A549 (cell line): Measurements from ENCODE around the gene ARPC3. TPM values are rescaled to one million over a fixed set of nuclear protein-coding genes. Genes with fewer than 3 reads are reported as not detected.

Experiments
- ATAC-seq, 2 experiments: fragments of 200-7000 bp in 1 of 2; fragments of >200 bp in 1 of 2; cut with Nextera tagmentation in 1 of 2; cut with Tn5 transposase in 1 of 2; 3 replicates each; pipeline versions ENCODE4 v1.8.0 to v1.9.1; 2018 to 2020; ENCODE audit warnings: mild to moderate bottlenecking in 1 of 2, moderate library complexity in 1 of 2
- CTCF ChIA-PET: fragments of 300-600 bp; sonication (Branson Sonifier 250); formaldehyde crosslinking; extraction: SDS; loops from one replicate; lab custom pipeline; 2021; ENCODE audit warnings: antibody characterized with exemption, inconsistent platforms; lab: Yijun Ruan, JAX
- POLR2A ChIA-PET: fragments of 350-600 bp; formaldehyde crosslinking; extraction: SDS; loops from one replicate; lab custom pipeline; 2021; ENCODE audit warnings: antibody characterized with exemption, inconsistent platforms; lab: Yijun Ruan, JAX
- DNase-seq, 2 experiments: peaks; one replicate each; pipeline versions ENCODE4 v3.0.0 to v3.0.0-alpha.2; 2011 to 2016; ENCODE audit warnings: low read depth in 1 of 2, low spot score in 1 of 2
- FAIRE-seq: peaks from 2 replicates; lab custom pipeline; 2011; peaks lifted over from hg19 to GRCh38; lab: Jason Lieb, UNC
- H3K27ac ChIP-seq, 2 experiments: fragments of >200 bp; sonication (Bioruptor Twin); formaldehyde crosslinking; 3 replicates each; pipeline ENCODE4 v1.5.1; 2016 to 2017
- H3K4me1 ChIP-seq: fragments of >200 bp; sonication (Bioruptor Twin); formaldehyde crosslinking; 3 replicates; pipeline ENCODE4 v1.6.1; 2016
- H3K4me2 ChIP-seq: fragments of >200 bp; sonication (Bioruptor Twin); formaldehyde crosslinking; 3 replicates; pipeline ENCODE4 v1.6.1; 2016
- H3K4me3 ChIP-seq: fragments of >200 bp; sonication (Bioruptor Twin); formaldehyde crosslinking; 3 replicates; pipeline ENCODE4 v1.5.1; 2016
- H3K9me3 ChIP-seq: fragments of >200 bp; sonication (Bioruptor Twin); formaldehyde crosslinking; 3 replicates; pipeline ENCODE4 v1.6.1; 2016
- BHLHE40 ChIP-seq: IDR thresholded peaks from 2 replicates; pipeline ENCODE4 v1.6.1; 2012; ENCODE audit warnings: low read depth, low read length, inconsistent platforms
- CBX2 ChIP-seq: fragments of 200-600 bp; sonication (generic); IDR thresholded peaks from 2 replicates; pipeline ENCODE4 v1.6.1; 2016; ENCODE audit warnings: low read depth, mild to moderate bottlenecking, borderline replicate concordance
- CEBPB ChIP-seq, 2 experiments: fragments of >200 bp in 1 of 2; sonication (Bioruptor Twin) in 1 of 2; formaldehyde crosslinking in 1 of 2; IDR thresholded peaks; 2 replicates each; pipeline ENCODE4 v1.6.1; 2012 to 2016
- CHD2 ChIP-seq: fragments of 150-350 bp; IDR thresholded peaks from 2 replicates; pipeline ENCODE4 v1.6.1; 2014; ENCODE audit warnings: low read length; ENCODE audit not compliant: partially characterized antibody
- CHD4 ChIP-seq: fragments of 200-600 bp; sonication (generic); IDR thresholded peaks from 2 replicates; pipeline ENCODE4 v1.6.1; 2016; ENCODE audit warnings: antibody characterized with exemption, mild to moderate bottlenecking, borderline replicate concordance
- EHF ChIP-seq: fragments of 250-450 bp; sonication (Bioruptor Pico); IDR thresholded peaks from 2 replicates; pipeline ENCODE4 v1.5.0; 2020; ENCODE audit warnings: mild to moderate bottlenecking
- EHMT2 ChIP-seq: fragments of 200-600 bp; sonication (generic); IDR thresholded peaks from 2 replicates; pipeline ENCODE4 v1.6.1; 2016; ENCODE audit warnings: antibody characterized with exemption, low read depth, mild to moderate bottlenecking, moderate library complexity
- EP300 ChIP-seq, 2 experiments: fragments of >200 bp; sonication (Bioruptor Twin); formaldehyde crosslinking; IDR thresholded peaks; 2 replicates in 1 of 2; 3 replicates in 1 of 2; pipeline ENCODE4 v1.6.1; 2016 to 2017
- ESRRA ChIP-seq: fragments of 150-350 bp; IDR thresholded peaks from 2 replicates; pipeline ENCODE4 v1.6.1; 2014; ENCODE audit warnings: mild to moderate bottlenecking, low read length, borderline replicate concordance
- FOSB ChIP-seq: fragments of 250-450 bp; sonication (Bioruptor Pico); IDR thresholded peaks from 2 replicates; pipeline ENCODE4 v1.5.0; 2020; ENCODE audit warnings: mild to moderate bottlenecking, moderate library complexity
- HEYL ChIP-seq: fragments of 250-450 bp; sonication (Bioruptor Pico); IDR thresholded peaks from 2 replicates; pipeline ENCODE4 v1.8.0; 2021; ENCODE audit warnings: mild to moderate bottlenecking, moderate library complexity
- HOXB13 ChIP-seq: fragments of 250-450 bp; sonication (Bioruptor Pico); IDR thresholded peaks from 2 replicates; pipeline ENCODE4 v1.5.0; 2020; ENCODE audit warnings: low read depth, mild to moderate bottlenecking, moderate library complexity
- JUNB ChIP-seq: fragments of >200 bp; sonication (Bioruptor Twin); formaldehyde crosslinking; IDR thresholded peaks from 2 replicates; pipeline ENCODE4 v1.6.1; 2016
- KDM1A ChIP-seq: fragments of 200-600 bp; sonication (generic); IDR thresholded peaks from 2 replicates; pipeline ENCODE4 v1.6.1; 2016; ENCODE audit warnings: low read depth, mild to moderate bottlenecking
- KDM5A ChIP-seq: fragments of 200-600 bp; sonication (generic); IDR thresholded peaks from 2 replicates; pipeline ENCODE4 v1.6.1; 2016; ENCODE audit warnings: antibody characterized with exemption, mild to moderate bottlenecking
- MAFK ChIP-seq: fragments of 450-650 bp; IDR thresholded peaks from 2 replicates; pipeline ENCODE4 v1.6.1; 2014; ENCODE audit not compliant: partially characterized antibody
- MAZ ChIP-seq: fragments of 150-350 bp; IDR thresholded peaks from 2 replicates; pipeline ENCODE4 v1.6.1; 2014; ENCODE audit warnings: antibody characterized with exemption, low read depth, low read length, borderline replicate concordance
- MYC ChIP-seq: IDR thresholded peaks from 2 replicates; pipeline ENCODE4 v1.6.1; 2012; ENCODE audit warnings: mild to moderate bottlenecking, inconsistent platforms, low read length, improper control_type of control experiment, borderline replicate concordance
- NFE2L2 ChIP-seq: fragments of 150-350 bp; conservative IDR thresholded peaks from 2 replicates; pipeline ENCODE4 v1.6.1; 2014; ENCODE audit warnings: low read length
- PHF8 ChIP-seq: fragments of 200-600 bp; sonication (generic); IDR thresholded peaks from 2 replicates; pipeline ENCODE4 v1.6.1; 2016; ENCODE audit warnings: low read depth, mild to moderate bottlenecking, antibody characterized with exemption, moderate library complexity, borderline replicate concordance
- POLR2A ChIP-seq: IDR thresholded peaks from 2 replicates; pipeline ENCODE4 v1.6.1; 2012; ENCODE audit warnings: mild to moderate bottlenecking, low read length
- RARB ChIP-seq: fragments of 250-450 bp; sonication (Bioruptor Pico); IDR thresholded peaks from 2 replicates; pipeline ENCODE4 v1.8.0; 2021; ENCODE audit warnings: mild to moderate bottlenecking, moderate library complexity
- RFX5 ChIP-seq: fragments of 450-650 bp; IDR thresholded peaks from 2 replicates; pipeline ENCODE4 v1.7.1; 2014; ENCODE audit warnings: antibody characterized with exemption, mild to moderate bottlenecking, moderate library complexity
- RNF2 ChIP-seq: fragments of 200-600 bp; sonication (generic); IDR thresholded peaks from 2 replicates; pipeline ENCODE4 v1.6.1; 2016; ENCODE audit warnings: low read depth, mild to moderate bottlenecking, antibody characterized with exemption, moderate library complexity, borderline replicate concordance
- SMC3 ChIP-seq: fragments of >200 bp; sonication (Bioruptor Twin); formaldehyde crosslinking; IDR thresholded peaks from 3 replicates; pipeline ENCODE4 v1.6.1; 2018; ENCODE audit warnings: inconsistent platforms
- TFCP2L1 ChIP-seq: fragments of 250-450 bp; sonication (Bioruptor Pico); IDR thresholded peaks from 2 replicates; pipeline ENCODE4 v1.5.0; 2021; ENCODE audit warnings: mild to moderate bottlenecking
- TP53 ChIP-seq: fragments of 250-450 bp; sonication (Bioruptor Pico); IDR thresholded peaks from 2 replicates; pipeline ENCODE4 v1.5.0; 2021; ENCODE audit warnings: mild to moderate bottlenecking, moderate library complexity
- ZFP36 ChIP-seq: fragments of 450-650 bp; IDR thresholded peaks from 2 replicates; pipeline ENCODE4 v1.6.1; 2014; ENCODE audit warnings: borderline replicate concordance; ENCODE audit not compliant: partially characterized antibody
- ZNF302 ChIP-seq: fragments of 250-450 bp; sonication (Bioruptor Pico); IDR thresholded peaks from 2 replicates; pipeline ENCODE4 v1.9.0; 2021; ENCODE audit warnings: inconsistent platforms, mild to moderate bottlenecking, moderate library complexity
- WGBS: methylation state at CpG from one replicate; pipeline ENCODE4 v1.1.6; 2017; ENCODE audit errors: missing lambda C conversion rate; 5-methylcytosine and 5-hydroxymethylcytosine counted together
- polyA minus RNA-seq: library from RNA; depleted of rRNA, polyadenylated mRNA; stranded (reverse); fragments of >200 nt; gene quantifications from 2 replicates; pipeline ENCODE4 v1.2.3, GENCODE V29; 2011; rRNA and poly(A)+ RNA removed
- polyA plus RNA-seq, 4 experiments: library from polyadenylated mRNA; depleted of rRNA in 3 of 4; stranded (reverse); fragments of >200 nt; fragmentation: RNase III in 1 of 4; extraction: RNeasy Plus Mini Kit Qiagen cat#74134 plus additional on column Dnase treatment in 1 of 4; gene quantifications; 2 replicates in 3 of 4; 3 replicates in 1 of 4; pipeline ENCODE4 v1.2.3, GENCODE V29; 2011 to 2017
- TF ChIP-seq, protein P1 (sequence below): fragments of >200 bp; sonication (Bioruptor Twin); formaldehyde crosslinking; IDR thresholded peaks from 2 replicates; pipeline ENCODE4 v1.6.1; 2016
- TF ChIP-seq, protein P2 (sequence below): IDR thresholded peaks from 2 replicates; pipeline ENCODE4 v1.6.1; 2012
- TF ChIP-seq, protein P3 (sequence below): fragments of 200-600 bp; sonication (generic); IDR thresholded peaks from 2 replicates; pipeline ENCODE4 v1.6.1; 2016; ENCODE audit warnings: antibody characterized with exemption, mild to moderate bottlenecking, moderate library complexity
- TF ChIP-seq, protein P4 (sequence below): IDR thresholded peaks from 2 replicates; pipeline ENCODE4 v1.6.1; 2012
- TF ChIP-seq, protein P5 (sequence below): fragments of 250-450 bp; sonication (Bioruptor Pico); IDR thresholded peaks from 2 replicates; pipeline ENCODE4 v1.5.0; 2021; ENCODE audit warnings: mild to moderate bottlenecking, moderate library complexity, borderline replicate concordance

The ARPC3 gene
- polyA plus RNA-seq (2011; rRNA removed) (83.3 and 171 TPM in 2 replicates), polyA plus RNA-seq (2017; fragmentation: RNase III; extraction: RNeasy Plus Mini Kit Qiagen cat#74134 plus additional on column Dnase treatment) (718 to 772 TPM (median 750 TPM) in 3 replicates), polyA minus RNA-seq (45.9 and 49.7 TPM in 2 replicates)
- 49.8 and 66.4 TPM in 2 replicates for polyA plus RNA-seq (2012; cell fraction: cytosol; rRNA removed)
- polyA plus RNA-seq (2012; cell fraction: nucleus; rRNA removed) = 20.6 and 124 TPM in 2 replicates

DNA sequence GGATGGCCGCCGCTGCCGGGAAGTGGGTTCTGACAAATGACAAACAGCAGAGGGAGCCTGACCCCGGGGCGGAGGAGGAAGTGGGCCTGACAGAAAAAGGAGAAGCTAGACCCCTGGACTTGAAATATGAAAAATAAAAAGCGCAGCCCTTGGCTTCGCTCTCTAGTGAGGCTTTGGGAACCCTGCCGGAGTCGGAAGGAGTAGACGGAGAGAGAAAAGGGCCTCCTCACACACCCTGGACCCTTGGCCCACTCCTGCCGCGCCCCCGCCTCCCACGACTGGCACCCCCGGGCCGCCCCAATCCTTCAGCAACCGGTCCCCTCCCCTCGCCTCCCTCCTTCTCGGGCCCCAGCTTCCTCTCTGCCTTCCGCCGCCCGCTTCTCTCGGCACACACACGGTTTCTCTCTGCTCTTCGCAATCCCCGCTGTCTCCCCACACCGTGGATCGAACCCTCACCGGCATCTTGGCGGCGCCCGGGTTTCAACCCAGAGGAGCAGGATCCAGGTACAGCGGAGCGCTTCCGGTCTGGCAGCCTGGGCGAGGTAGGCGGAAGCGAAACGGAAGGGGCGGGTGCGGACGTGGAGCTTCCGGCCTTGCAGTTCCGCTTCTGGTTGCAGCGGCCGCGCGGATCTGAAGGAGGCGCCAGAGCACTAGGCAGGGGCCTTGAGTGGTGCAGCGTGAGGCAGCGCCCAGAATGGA, at the start of gene ARPC3:
Gene ARPC3 (minus strand): TSS at position 539 of the 699 bp plus-strand sequence. CDS start 77 bp downstream, at position 462.
- ChIA-PET POLR2A (interaction anchor here (0.6 to 2.4 kb wide), 8 partner anchors 9 to 397 kb away, joined by 3 to 29 read pairs (median 4); partner anchors contain the start of genes CCDC63, FAM216A, GPN3 and TCTN1), CTCF (interaction anchor here (0.6 to 12.5 kb wide), 58 partner anchors 9 to 1997 kb away, joined by 3 to 160 read pairs (median 4); partner anchors contain the start of genes ANAPC7, FAM216A and GPN3)
- H3K4me2 ChIP-seq = peak within 1 kb of the TSS; percentile 76
- H3K4me1 ChIP-seq = peaks cover 13% of the 10 kb centered on the region; the same call in 1 of the 3 replicates
- no peaks in the 10 kb centered on the region for H3K9me3 ChIP-seq
- peak within 1 kb of the TSS; percentile 88 to 98 for H3K27ac ChIP-seq
- DNase-seq (peak; percentile 86 to 98), FAIRE-seq (no peak), ATAC-seq (peak; percentile 97 to 100)
- under 1% methylated on average over 42 of the region's 51 CpGs for WGBS
- peak within 1 kb of the TSS; percentile 73 for H3K4me3 ChIP-seq
- no peak for TF ChIP-seq KDM1A
- TF ChIP-seq PHF8 = peak; percentile 64
- peak; percentile 59 for TF ChIP-seq SMC3
- peak; percentile 50; the same call in 1 of the 2 replicates for TF ChIP-seq POLR2A
- TF ChIP-seq RNF2 = no peak
- TF ChIP-seq CEBPB (IDR thresholded peaks at IDR 0.05) = peak in 1 of 2 experiments; percentile 29; a peak in 1 of 4 replicates
- no peak for TF ChIP-seq ZFP36
- no peak for TF ChIP-seq RFX5
- no peak for TF ChIP-seq ESRRA
- TF ChIP-seq, protein P1, sequence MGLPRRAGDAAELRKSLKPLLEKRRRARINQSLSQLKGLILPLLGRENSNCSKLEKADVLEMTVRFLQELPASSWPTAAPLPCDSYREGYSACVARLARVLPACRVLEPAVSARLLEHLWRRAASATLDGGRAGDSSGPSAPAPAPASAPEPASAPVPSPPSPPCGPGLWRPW = no peak
- no peak for TF ChIP-seq FOSB (CRISPR knock-in tag)
- peak; percentile 32; the same call in 1 of the 2 replicates for TF ChIP-seq KDM5A
- TF ChIP-seq, protein P2, sequence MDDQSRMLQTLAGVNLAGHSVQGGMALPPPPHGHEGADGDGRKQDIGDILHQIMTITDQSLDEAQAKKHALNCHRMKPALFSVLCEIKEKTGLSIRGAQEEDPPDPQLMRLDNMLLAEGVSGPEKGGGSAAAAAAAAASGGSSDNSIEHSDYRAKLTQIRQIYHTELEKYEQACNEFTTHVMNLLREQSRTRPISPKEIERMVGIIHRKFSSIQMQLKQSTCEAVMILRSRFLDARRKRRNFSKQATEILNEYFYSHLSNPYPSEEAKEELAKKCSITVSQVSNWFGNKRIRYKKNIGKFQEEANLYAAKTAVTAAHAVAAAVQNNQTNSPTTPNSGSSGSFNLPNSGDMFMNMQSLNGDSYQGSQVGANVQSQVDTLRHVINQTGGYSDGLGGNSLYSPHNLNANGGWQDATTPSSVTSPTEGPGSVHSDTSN = no peak
- no peak for TF ChIP-seq RARB (CRISPR knock-in tag)
- TF ChIP-seq TP53 = no peak
- TF ChIP-seq CBX2 = no peak
- TF ChIP-seq, protein P3, sequence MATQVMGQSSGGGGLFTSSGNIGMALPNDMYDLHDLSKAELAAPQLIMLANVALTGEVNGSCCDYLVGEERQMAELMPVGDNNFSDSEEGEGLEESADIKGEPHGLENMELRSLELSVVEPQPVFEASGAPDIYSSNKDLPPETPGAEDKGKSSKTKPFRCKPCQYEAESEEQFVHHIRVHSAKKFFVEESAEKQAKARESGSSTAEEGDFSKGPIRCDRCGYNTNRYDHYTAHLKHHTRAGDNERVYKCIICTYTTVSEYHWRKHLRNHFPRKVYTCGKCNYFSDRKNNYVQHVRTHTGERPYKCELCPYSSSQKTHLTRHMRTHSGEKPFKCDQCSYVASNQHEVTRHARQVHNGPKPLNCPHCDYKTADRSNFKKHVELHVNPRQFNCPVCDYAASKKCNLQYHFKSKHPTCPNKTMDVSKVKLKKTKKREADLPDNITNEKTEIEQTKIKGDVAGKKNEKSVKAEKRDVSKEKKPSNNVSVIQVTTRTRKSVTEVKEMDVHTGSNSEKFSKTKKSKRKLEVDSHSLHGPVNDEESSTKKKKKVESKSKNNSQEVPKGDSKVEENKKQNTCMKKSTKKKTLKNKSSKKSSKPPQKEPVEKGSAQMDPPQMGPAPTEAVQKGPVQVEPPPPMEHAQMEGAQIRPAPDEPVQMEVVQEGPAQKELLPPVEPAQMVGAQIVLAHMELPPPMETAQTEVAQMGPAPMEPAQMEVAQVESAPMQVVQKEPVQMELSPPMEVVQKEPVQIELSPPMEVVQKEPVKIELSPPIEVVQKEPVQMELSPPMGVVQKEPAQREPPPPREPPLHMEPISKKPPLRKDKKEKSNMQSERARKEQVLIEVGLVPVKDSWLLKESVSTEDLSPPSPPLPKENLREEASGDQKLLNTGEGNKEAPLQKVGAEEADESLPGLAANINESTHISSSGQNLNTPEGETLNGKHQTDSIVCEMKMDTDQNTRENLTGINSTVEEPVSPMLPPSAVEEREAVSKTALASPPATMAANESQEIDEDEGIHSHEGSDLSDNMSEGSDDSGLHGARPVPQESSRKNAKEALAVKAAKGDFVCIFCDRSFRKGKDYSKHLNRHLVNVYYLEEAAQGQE = 0 out of 2 replicates have a peak, but pooled peaks have one; percentile 28
- TF ChIP-seq HEYL (CRISPR knock-in tag) = no peak
- TF ChIP-seq EP300 (IDR thresholded peaks at IDR 0.05) = no peak
- TF ChIP-seq, protein P4, sequence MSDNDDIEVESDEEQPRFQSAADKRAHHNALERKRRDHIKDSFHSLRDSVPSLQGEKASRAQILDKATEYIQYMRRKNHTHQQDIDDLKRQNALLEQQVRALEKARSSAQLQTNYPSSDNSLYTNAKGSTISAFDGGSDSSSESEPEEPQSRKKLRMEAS = peak; percentile 88
- TF ChIP-seq EHMT2 = no peak
- TF ChIP-seq MYC = no peak; the same call in 1 of the 2 replicates
- TF ChIP-seq ZNF302 (CRISPR knock-in tag) = no peak
- TF ChIP-seq EHF (CRISPR knock-in tag) = no peak
- TF ChIP-seq CHD2 = no peak
- TF ChIP-seq JUNB = no peak
- no peak for TF ChIP-seq NFE2L2
- TF ChIP-seq HOXB13 (CRISPR knock-in tag) = no peak
- no peak for TF ChIP-seq MAZ
- TF ChIP-seq CHD4 = no peak
- TF ChIP-seq, protein P5, sequence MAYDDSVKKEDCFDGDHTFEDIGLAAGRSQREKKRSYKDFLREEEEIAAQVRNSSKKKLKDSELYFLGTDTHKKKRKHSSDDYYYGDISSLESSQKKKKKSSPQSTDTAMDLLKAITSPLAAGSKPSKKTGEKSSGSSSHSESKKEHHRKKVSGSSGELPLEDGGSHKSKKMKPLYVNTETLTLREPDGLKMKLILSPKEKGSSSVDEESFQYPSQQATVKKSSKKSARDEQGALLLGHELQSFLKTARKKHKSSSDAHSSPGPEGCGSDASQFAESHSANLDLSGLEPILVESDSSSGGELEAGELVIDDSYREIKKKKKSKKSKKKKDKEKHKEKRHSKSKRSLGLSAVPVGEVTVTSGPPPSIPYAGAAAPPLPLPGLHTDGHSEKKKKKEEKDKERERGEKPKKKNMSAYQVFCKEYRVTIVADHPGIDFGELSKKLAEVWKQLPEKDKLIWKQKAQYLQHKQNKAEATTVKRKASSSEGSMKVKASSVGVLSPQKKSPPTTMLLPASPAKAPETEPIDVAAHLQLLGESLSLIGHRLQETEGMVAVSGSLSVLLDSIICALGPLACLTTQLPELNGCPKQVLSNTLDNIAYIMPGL (CRISPR knock-in tag) = no peak
- no peak for TF ChIP-seq MAFK
- no peak for TF ChIP-seq BHLHE40
- TF ChIP-seq TFCP2L1 (CRISPR knock-in tag) = peak; percentile 73; the same call in 1 of the 2 replicates
